ENCODE measurements around the gene TWSG1.
A peak's percentile ranks its signal among the peaks of the same experiment; 100 is the strongest.
"Not testable (repeated sequence)": the region's sequence is repeated elsewhere in the genome, so short reads cannot be mapped to it uniquely, and the experiment has no call there.

TWSG1 gene

DNA sequence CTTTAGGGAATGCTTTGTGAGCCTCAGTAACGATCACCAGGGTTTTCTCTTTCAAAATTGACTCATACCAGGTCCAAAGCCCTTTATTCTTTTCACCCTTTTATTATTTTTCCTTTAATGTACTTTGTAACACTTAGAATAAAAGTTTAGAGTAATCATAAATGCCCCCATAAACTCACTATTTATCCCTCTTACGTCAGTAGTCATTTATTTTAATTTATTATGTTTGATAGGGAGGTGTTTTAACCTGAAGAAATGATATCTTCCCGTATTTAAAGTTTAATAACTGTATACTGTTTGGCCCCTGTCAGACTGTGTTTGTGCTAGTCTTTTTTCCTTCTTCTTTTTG is 1.1 kb downstream of the TWSG1 start:
- no peak for DNase-seq

DNA sequence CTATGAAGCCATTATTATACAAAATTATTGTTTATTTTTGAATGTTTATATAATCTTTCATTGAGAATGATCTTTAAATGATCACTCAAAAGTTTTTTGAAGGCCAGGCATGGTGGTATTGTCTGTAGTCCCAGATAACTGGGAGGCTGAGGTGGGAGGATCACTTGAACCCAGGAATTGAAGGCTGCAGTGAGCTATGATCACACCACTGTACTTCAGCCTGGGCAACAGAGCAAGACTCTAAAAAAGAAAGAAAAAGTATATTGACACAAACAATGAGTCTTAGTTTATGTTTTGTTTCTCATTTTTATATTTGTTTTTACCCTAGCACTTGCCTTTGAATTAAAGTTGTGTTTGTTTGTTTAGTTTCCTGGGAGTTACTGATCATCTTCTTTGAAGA is 2.3 kb downstream of the TWSG1 start:
- no peak for DNase-seq

DNA sequence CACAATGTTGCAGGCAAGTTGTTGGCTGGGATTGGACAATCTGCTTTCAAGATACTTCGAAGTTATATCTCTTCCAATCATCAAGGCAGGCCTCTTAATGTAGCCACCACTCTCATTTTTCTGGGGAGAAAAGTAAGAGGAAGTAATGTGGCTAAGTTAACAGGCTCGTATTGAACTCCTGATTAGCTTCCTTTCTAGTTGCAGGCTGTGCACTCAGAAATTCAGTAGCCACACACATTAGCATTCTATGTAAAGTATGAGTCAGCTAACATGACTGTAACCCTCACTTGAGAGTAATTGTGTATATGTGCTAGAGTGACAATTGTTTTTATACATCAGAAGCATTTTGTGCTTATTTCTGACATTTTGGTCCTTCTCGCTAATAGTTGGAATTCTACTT is 3.3 kb downstream of the TWSG1 start:
- DNase-seq: no peak

DNA sequence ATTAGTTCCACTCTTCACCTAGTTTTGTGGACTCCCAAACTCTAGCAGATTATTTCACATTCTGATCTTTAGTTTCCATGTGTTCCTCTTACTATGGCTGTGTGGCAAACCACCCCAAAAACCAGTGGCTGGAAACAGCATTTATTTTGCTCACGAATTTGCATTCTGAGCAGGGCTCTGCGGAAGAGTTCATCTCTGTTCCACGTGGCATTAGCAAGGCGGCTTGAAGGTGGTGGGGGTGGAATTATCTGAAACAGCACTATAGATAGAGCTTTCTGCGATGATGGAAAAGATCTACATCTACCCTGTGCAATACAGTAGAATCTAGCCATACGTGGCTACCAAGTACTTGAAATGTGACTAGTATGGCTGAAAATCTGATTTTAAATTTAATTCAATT is 5.9 kb downstream of the TWSG1 start:
- DNase-seq: no peak

DNA sequence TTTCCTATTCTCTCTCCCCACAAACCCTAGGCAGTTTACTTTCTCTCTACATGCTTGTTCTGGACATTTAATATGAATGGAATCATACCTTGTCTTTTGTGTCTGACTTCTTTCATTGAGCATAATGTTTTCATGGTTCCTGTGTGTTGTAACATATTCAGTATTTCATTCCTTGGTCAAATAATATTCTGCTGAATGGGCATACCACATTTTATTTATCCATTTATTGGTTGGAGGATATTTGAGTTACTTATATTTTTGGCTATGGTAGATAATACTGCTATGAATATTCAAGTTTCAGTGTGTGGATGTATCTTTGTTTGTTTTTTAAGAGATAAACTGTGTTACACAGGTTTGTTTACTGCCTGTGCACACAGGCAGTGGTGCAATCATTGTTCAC is 9.0 kb downstream of the TWSG1 start:
- no peak for DNase-seq

DNA sequence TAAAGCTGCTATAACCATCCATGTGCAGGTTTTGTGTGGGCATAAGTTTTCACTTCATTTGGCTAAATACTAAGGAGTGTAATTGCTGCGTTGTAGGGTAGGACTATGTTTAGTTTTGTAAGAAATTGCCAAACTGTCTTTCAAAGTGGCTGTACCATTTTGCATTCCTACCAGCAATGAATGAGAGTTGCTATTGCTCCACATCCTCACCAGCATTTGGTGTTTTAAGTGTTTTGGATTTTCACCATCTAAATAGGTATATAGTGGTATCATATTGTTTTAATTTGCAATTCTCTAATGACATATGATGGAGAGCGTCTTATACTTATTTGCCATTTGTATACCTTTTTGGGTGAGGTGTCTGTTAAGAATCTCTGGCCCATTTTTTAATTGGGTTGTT is 12.2 kb downstream of the TWSG1 start:
- no peak for DNase-seq

DNA sequence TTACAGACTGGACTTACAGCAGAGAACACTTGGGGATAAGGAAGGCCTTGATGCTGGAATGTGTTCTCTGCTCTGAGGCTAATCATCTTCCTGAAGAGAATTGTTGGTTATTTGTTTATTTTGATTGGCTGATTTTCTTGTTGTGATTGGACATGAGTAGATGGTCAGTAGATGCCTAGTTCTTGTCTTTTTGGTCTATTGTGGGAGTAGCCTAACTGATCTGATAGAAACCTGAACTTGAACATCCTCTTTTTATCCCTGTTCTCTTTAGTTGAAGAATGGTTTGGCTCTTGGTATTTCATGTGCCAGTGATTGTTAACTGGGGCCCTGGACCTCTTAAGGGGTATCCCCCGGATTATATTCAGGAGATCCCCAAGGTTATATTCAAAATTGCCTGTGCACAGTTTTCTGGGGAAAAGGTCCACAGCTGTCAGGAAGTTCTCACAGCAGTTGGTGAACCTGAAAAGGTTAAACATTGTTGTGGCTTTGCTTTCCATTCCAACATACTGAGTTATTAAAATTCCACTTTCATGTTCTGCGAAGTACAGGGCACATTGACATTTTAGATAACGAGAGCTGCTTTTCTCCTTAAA is 13.6 kb downstream of the TWSG1 start:
- DNase-seq: no peak

DNA sequence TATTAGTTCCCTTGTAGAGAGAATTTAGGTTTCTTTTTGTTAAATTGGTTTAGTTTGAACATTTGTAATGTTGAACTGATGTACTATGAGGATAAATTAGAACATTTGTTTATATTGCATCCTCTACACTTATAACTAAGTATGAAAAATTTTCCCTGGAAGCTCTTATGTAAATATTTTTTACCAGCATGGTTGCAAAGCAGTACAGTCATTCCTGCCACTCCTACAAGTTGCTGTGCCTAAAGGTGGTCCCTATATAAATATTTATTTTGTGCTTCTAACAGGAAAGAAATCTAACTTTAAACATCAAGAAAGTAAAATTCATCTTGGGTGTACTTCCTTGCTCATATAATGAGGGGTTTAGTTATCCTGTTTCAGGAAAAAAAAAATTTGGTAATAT is 14.2 kb downstream of the TWSG1 start:
- DNase-seq: no peak

DNA sequence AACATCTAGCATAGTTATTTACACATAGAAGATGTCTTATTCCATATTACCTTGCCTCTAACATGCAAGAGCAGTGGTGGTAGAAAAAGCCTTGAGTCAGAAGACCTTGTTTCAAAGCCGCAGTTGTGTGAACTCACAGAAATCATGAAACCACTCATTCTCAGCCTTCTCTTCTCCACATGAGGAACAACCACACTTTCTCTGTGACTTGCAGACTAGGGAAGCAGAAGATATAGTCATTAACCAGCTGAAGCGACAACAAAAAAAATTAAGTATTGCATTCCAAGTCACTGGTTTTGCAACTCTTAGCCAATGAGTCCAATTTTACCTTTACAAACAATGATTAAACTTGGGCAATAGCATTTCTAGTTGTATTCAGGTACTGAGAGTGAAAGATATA is 19.0 kb downstream of the TWSG1 start:
- DNase-seq: no peak

DNA sequence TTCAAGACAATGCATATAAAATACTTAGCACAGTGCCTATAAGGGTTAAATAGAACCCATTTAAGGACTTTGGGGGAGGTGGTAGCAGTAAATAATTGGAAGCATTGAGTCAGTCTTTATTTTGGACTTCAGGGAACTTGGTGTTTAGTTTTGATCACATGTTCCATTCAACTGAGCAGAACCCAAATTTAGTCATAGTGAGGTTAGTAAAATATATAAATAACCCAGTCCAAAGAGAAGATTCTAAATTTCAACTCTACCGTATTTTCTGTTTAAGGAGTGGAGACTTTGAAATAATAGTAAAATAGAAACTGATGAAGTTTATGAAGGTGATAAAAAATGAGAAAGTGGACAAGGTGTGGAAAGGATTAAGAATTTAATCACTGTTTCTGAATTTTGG is 19.7 kb downstream of the TWSG1 start:
- no peak for DNase-seq

DNA sequence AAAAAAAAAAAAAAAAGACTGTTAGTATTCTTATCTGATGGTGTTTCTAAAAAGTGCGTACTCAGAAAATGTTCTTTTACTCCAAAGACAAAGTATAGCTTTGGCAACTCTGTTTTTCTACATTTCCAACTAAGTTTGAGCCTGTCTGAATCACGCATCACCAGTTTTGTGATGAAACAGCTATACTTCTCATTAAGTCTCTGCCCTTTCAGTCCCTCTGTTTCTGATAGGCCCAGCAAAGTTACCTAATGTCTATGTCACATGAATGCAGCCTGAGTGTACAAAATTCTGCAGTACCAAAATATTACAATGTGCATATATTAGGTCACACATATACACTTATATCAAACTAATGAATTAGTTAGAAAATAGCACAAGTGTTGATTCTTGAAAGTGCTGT is 22.4 kb downstream of the TWSG1 start:
- DNase-seq: no peak

DNA sequence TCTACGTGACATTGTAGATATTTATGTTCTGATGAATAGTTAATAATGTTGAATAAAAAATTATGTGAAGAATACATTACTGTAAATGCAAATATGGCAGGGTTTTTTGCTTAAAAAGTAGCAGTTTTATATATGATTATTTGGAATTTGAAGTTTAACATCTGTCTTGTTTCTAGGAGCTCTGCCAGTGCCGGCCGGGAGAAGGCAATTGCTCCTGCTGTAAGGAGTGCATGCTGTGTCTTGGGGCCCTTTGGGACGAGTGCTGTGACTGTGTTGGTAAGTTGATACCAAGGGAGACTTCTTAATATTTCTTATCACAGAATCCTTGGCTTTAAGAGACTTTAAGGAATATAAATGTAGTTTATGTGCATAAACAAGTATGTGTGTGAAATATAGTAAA is 25.2 kb downstream of the TWSG1 start:
- DNase-seq: no peak

DNA sequence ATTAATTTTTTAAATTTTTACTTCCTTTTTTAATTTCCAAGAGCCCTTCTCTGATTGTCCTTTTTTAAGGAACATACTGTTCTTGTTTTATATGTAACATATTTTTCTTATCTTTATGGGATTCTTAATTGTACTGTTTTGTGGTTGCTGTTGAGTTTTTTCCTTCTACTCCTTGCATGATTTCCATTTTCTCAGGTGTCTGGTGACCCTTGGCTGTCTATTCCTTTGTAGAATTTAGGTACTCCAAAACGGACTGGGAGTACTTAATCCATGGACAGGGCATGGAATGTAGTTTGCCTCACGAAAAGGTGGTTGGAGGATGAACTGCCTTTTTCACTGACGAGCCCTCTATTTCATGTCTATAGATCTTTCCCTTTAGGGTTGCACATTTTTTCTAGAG is 26.6 kb downstream of the TWSG1 start:
- DNase-seq: no peak

DNA sequence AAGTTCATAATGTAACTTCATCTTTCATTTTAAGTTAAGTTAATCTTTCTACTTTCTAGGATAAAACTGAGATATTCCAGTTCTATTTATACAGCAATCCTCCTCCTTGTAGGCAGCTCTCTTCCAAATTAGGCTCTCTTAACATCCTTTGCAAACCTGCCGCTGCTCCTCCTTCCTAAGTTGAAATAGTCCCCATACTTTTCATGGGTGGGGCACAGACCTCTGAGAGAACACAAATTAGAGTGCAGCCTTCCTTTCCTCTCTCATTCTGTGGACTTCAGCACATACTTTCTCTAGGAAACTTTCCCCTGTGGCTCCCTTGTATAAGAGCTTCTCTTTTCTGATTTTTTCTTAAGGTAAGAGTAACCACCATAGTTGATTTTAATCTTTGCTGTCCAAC is 28.3 kb downstream of the TWSG1 start:
- DNase-seq: no peak

DNA sequence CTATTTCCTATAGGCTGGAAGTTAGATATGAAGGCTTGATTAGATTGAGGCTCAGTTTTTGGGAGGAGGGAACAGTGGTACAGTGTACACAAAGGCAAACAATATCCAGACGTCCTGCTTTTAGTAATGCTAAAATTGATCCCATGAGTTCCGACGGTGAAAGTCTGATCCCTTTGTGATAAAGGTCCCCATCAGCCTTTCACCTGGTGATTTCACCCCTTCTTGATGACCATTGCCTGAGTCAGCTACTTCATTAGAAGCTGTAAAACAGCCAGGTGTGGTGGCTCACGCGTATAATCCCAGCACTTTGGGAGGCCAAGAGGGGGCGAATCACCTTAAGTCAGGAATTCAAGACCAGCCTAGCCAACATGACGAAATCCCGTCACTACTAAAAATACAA is 29.7 kb downstream of the TWSG1 start:
- no peak for DNase-seq

DNA sequence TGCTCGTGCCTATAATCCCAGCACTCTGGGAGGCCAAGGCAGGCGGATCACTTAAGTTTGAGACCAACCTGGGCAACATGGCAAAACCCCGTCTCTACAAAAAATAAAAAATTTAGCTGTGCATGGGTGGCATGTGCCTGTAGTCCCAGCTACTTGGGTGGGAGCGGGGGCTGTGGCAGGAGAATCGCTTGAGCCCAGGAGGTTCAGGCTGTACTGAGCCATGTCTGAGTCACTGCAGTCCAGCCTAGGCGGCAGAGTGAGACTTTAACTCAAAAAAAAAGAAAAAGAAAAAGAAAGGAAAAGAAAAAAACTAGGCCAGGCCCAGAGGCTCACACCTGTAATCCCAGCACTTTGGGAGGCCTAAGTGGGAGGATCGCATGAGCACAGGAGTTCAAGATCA is 30.8 kb downstream of the TWSG1 start:
- no peak for DNase-seq

DNA sequence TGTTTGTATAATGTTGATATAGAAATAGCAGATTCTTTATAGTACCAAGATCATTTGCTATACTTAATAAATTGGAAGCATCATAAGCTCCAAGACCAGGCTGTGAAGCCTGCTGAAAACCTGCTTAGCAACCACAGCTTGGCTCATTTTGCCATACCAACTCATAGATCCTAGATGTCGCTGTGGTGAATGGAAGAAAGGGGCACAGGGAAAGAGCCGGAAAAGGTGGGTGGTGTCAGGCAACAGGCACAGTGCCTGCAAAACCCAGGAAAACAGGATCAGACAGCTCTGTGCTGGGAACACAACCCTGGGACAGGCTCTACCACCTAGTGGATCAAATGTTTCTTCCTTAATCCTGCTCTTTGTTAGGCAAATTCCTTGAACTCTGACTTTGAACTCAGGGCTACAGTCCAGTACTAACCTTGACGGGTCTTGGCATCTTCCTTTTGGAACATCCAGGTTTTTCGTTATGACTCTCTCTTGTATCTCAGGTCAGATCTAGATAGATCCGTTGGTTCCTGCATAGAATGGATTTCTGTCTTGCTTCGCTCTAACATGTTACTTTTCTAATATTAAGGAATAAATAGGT is 31.6 kb downstream of the TWSG1 start:
- DNase-seq: peak in 11 of 14 donors; percentile 1 to 84 (median 17)

DNA sequence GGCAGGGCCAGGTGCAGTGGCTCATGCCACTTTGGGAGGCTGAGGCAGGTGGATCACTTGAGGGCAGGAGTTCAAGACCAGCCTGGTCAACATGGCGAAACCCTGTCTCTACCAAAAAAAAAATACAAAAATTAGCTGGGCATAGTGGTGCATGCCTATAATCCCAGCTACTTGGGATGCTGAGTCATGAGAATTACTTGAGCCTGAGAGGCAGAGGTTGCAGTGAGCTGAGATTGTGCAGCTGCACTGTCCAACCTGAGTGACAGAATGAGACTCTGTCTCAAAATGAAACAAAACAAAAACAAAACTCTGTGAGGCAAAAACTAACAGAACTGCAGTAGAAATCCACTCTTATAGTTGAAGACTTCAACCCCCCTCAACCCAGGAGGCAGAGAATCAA is 38.7 kb downstream of the TWSG1 start:
- not testable (repeated sequence) for DNase-seq

DNA sequence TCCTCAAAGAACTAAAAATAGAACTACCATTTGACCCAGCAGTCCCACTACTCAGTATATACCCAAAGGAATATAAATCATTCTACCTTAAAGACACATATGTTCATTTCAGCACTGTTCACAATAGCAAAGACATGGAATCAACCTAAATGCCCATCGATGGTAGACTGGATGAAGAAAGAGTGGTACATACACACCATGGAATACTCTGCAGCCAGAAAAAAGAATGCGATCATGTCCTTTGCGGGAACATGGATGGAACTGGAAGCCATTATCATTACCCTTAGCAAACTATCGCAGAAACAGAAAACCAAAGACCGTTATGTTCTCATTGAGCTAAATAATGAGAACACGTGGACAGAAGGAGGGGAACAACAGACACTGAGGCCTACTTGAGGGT is 44.5 kb downstream of the TWSG1 start:
- no peak for DNase-seq

DNA sequence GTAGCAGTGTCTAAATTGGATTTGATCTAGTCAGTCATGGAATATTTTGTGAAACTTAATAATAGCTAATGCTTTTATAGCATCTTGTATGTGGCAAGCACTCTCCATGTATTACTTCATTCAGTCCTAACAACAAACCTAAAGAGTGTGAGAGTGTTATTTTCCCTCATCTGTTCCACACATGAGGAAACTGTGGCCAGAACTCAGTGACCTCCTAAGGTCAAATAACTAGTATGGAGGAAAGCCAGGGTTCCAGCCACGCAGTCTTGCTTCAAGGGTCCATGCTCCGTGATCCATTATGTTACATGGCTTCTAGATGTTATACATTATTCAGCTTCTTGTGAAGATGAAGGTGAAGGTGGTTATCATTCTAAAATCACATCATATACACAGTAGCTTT is 45.5 kb downstream of the TWSG1 start:
- DNase-seq: no peak

DNA sequence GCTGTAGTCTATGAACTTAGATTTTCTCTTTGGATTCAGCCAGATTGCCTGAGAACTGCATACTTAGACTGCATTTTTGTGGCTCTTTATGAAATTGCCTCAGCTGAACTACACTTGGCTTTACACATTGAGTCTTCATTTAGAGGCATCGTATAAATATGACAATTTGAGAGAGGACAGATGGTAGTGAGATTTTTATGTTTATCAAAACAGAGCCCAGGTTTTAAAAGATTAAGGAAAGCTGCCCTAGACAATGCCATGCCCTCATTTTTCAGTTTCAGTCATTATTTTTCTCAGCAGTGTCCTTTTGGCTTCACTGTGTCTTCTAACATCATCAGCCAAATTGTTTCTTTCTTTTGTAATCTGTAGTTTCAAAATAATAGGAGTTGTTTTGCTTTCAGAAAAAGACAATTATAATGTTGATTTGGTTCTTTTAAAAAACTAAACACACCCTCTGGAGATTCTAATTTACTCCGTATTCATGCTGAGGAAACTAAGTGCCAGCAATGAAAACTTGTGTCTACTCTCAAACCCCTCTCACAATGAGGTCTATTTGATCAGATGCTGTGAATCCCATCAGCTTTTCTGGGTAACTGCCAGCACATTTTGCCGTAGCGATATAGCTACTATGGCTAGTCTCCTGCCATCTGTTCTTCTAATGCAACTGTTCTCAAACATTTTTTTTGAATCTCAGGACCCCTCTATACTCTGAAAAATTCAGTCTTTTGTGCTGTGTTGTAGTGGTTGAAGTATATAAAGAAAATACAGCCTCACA is 46.2 kb downstream of the TWSG1 start:
- DNase-seq: peak in 1 of 14 donors; percentile 85

DNA sequence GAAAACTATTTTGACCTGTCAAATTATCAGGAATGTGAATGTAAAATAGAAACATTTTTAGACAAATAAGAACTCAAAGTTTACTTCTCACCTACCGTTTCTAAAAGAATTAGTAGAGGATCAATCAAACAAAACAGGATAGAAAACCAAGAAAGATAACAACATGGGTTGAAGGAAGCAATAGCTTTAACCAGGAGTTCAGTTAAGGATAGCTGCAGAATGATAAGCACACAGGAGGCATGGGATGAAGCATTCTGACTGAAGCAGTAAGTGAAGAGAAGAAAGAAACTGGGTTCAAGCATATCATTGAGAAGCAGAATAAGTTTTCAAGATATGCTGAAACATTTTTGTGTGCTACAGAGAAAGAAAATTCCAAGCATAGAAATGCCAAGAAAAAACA is 52.3 kb downstream of the TWSG1 start:
- no peak for DNase-seq

DNA sequence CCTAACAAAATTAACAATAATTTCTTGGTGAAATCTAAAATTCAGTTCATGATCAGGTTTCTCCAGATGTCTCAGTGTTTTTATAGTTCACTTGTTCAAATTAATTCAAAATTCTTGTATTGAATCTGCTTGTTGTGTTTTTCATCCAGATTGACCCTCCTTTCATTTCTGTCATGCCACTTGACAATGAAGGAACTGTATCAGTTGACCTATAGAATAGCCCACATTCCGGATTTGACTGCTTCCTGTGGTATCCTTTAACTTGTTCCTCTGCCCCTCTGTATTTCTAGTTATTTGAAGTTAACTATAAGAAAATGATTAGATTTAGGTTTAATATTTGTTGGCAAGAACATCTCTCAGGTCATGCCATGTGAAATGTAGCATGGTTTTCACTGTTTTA is 53.3 kb downstream of the TWSG1 start:
- no peak for DNase-seq

DNA sequence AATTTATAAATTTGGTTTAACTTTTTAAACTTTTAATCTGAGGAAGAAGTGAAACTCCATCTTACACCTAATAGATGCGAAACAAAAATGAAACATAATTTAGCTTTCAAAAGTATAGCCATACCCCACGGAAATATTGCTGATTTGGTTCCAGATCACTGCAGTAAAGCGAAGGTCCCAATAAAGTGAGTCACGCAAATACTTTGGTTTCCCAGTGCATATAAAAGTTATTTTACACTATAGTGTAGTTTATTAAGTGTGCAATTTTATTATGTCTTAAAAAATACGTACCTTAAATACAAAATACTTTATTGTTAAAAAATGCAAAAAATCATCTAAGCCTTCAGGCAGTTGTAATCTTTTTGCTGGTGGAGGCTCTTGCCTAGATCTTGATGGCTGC is 55.1 kb downstream of the TWSG1 start:
- DNase-seq: no peak

DNA sequence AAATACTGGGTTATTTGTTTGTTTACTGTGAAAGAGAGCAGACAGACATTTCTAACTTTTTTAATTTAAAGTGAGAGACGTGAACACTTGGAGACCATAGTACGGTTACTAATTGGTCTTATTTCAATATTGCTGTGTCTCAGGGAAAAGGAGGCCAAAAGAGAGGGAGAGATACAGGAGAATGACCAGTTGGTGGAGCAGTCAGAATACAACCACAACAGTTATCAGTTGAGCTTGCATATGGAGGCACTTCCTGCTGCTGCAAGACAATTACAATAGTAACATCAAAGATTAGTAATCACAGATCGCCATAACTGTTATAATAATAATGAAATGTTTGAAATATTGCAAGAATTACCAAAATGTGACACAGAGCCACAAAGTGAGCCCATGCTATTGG is 58.2 kb downstream of the TWSG1 start:
- DNase-seq: no peak
